ENCODE data around the gene APOM.

DNA sequence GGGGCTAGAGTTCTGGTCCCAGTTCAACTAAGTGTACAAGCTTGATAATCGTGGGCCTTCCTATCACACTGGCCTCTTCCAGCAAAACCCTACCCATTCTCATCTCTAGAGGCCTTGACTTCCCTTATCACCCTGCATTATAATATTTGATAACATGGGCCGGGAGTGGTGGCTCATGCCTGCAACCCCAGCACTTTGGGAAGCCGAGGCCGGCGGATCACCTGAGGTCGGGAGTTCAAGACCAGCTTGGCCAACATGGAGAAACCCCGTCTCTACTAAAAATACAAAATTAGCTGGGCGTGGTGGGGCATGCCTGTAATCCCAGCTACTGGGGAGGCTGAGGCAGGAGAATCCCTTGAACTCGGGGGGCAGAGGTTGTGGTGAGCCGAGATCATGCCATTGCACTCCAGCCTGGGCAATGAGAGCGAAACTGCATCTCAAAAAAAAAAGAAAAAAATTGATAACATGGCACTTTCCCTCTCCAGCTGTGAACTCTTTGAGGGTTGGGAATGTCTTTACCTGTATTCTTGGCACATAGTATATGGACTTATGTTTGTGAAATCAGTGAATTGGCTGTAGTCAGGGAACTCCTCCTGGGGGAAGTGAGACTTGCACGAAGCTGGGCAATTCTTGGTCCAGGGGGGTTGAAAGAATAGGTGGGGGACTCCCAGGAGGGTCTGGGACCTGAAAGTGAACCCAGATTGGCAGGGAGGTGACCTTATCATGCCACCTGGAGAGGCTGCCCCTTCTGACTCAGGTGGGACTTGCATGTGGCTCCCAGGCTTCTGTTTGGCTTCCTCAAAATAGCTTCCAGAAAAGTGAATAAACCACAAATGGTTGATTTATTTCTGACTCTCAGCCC is 5.8 kb downstream of the APOM start:
- TF ChIP-seq TCF4 (CRISPR knock-in tag; IDR thresholded peaks at IDR 0.05; ENCODE audit: borderline replicate concordance) (no peak), PATZ1 (CRISPR knock-in tag; IDR thresholded peaks at IDR 0.05; ENCODE audit: borderline replicate concordance) (no peak), TOX (CRISPR knock-in tag; IDR thresholded peaks at IDR 0.05; ENCODE audit: borderline replicate concordance) (no peak), RARB (CRISPR knock-in tag; IDR thresholded peaks at IDR 0.05) (no peak), ZNF8 (CRISPR knock-in tag; IDR thresholded peaks at IDR 0.05) (no peak), ZC3H10 (CRISPR knock-in tag; IDR thresholded peaks at IDR 0.05) (no peak), CSDC2 (CRISPR knock-in tag; IDR thresholded peaks at IDR 0.05) (no peak), ZFP30 (CRISPR knock-in tag; IDR thresholded peaks at IDR 0.05) (no peak)

Measured in SK-N-SH treated with all-trans-retinoic acid at 6 μM for 48 hours (cell line).